Measurements from ENCODE around the gene KRTAP16-1. TPM values are rescaled to one million over a fixed set of nuclear protein-coding genes. Genes with fewer than 3 reads are reported as not detected.
"Not testable (repeated sequence)": the region's sequence is repeated elsewhere in the genome, so short reads cannot be mapped to it uniquely, and the experiment has no call there.

The KRTAP16-1 gene
- polyA plus RNA-seq (ENCODE audit: insufficient read length in 4 of 4): not detected

DNA sequence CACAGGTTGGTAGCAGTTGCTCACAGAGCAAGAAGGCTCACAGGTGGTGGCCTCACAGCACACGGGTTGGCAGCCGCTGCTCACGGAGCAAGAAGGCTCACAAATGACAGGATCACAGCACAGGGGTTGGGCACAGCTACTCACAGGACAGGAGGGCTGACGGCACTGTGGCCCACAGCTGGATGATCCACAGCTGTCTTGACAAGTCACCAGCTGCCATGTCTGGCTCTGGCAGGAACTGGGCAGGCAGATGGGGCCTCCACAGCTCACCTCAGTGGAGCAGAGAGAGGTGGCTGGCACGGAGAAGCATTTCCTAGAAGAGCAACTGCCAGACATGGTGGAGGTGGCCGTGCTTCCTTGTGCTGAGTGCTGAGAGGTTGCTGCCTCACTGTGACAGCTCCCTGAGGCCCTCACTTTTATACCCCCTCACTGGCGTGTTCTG is at the start of gene KRTAP16-1:
Gene KRTAP16-1, minus strand, starts transcription at position 392 of the 442 bp plus-strand sequence. Its CDS starts 56 bp downstream, at position 336.
- no peak for DNase-seq (ENCODE audit: low read depth in 4 of 4, low spot score in 3 of 4)

DNA sequence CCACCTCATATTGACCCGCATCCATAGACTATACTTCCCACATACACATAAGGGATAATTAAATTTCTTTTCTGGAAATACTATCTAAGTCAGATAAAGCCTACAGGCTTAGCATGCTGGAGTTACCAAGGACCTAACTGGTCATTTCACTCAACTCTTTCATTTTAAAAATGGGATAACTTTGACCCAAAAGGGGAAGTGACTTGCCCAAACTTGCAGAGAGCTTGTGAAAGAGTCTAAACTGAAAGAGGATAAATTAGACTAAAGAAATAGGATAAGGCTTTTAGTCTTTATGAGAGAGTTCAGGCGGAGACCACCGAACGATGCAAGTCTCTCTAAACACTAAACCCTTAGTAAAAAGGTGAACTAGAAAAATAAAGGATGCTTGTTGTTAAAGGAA is 45.4 kb upstream of the KRTAP16-1 start:
- no peak for DNase-seq (ENCODE audit: low read depth in 4 of 4, low spot score in 3 of 4)

GRCh38 chr17:41352597-41353366 is 43.7 kb upstream of the KRTAP16-1 start:
- no peak for DNase-seq (ENCODE audit: low read depth in 4 of 4, low spot score in 3 of 4)

GRCh38 chr17:41351177-41351576 is 42.1 kb upstream of the KRTAP16-1 start:
- DNase-seq (ENCODE audit: low read depth in 4 of 4, low spot score in 3 of 4): no peak

DNA sequence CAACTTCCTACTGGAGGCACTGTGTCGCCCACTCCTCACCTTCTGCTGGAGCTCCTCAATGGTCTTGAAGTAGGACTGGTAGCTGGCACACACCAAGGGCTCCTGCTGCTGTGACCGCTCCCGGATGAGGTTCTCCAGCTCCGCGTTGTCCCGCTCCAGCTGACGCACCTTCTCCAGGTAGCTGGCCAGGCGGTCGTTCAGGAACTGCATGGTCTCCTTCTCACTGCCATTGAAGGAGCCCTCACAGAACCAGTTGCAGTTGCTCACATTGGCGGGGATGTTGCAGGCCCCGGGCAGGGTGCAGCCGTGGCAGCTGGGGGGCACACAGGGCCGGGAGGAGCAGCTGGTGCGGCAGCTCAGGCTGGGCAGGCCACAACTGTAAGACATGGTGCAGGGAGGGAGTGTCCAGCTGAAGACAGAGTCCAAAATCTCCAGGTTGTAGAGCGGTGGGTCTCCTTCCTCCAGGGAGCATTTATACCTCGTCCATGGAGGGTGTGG is 41.3 kb upstream of the KRTAP16-1 start, which contains the start of gene KRT33A:
Gene KRT33A, minus strand, starts transcription at position 448 of the 498 bp plus-strand sequence. Its CDS starts 61 bp downstream, at position 387.
- not testable (repeated sequence) for DNase-seq (ENCODE audit: low read depth in 4 of 4, low spot score in 3 of 4)

GRCh38 chr17:41347869-41348760 is 39.0 kb upstream of the KRTAP16-1 start:
- DNase-seq (ENCODE audit: low read depth in 4 of 4, low spot score in 3 of 4): no peak

GRCh38 chr17:41346421-41346820 is 37.3 kb upstream of the KRTAP16-1 start:
- DNase-seq (ENCODE audit: low read depth in 4 of 4, low spot score in 3 of 4): not testable (repeated sequence)

DNA sequence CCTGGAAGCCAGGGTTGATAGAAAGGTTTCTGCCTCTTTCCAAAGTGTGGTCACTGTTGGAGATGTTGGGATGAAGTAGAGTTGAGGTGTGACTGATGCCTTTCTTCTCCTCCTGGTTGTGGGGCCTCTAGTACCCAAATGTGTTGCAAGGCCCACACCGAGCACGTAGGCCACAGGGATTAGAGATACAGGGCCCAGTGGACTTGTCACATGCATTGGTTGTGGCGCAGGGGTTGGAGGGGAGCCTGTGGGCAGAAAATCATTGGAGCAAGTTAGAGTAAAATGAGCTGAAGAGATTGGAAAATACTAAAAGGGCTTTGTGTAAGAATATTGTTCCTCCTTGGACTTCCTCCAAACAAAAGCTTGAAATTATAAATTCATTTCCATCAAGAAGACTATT is 36.9 kb upstream of the KRTAP16-1 start:
- no peak for DNase-seq (ENCODE audit: low read depth in 4 of 4, low spot score in 3 of 4)

GRCh38 chr17:41343029-41343428 is 33.9 kb upstream of the KRTAP16-1 start:
- peak in 1 of 4 donors; percentile 26 for DNase-seq (ENCODE audit: low read depth in 4 of 4, low spot score in 3 of 4)

GRCh38 chr17:41340934-41341861 is 32.1 kb upstream of the KRTAP16-1 start:
- no peak for DNase-seq (ENCODE audit: low read depth in 4 of 4, low spot score in 3 of 4)

GRCh38 chr17:41340494-41340893 is 31.4 kb upstream of the KRTAP16-1 start:
- peak in 1 of 4 donors; percentile 27 for DNase-seq (ENCODE audit: low read depth in 4 of 4, low spot score in 3 of 4)

GRCh38 chr17:41339571-41340172 is 30.6 kb upstream of the KRTAP16-1 start:
- DNase-seq (ENCODE audit: low read depth in 4 of 4, low spot score in 3 of 4): no peak

DNA sequence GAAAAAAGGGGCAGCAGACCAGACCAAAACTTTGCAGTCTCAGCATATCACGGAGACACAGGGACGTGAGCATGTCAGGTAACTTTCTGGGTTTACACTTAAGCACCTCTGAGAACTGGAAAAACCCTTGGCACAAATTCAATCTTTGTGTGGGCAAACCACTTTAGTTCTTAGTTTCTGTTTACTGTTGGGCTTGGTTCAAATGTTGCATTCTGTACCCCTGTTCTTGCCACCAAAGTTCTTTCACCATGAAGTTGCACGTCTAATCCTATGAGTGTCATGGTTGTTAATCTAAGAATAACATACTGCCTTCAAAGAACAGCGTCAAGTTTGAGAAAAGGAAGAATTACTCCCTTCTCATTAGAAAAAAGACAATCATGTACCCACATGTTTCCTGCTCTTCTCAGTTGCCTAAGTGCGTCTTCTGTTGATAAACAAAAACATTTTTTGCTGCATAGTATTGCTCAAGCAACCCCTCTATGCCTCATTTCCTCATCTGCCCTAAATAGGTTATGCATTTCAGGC is 29.9 kb upstream of the KRTAP16-1 start:
- no peak for DNase-seq (ENCODE audit: low read depth in 4 of 4, low spot score in 3 of 4)

DNA sequence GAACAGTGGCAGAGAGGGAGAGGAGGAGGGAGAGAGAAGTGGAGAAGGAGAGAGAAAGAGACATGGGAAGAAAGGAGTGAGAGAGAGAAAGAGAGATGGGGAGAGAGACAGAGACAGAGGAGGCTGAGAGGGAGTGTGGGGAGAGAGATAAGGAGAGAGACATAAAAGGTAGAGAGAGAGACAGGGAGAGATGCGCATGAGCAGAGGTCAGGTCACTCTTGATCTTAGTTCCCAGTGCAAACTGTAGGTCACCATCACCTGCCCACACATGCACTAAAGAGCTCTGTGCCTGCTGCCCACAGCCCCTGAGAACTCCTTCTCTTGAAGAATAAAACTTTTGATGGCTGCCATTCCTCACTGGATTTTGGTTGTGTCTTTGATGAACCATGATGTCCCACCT is 26.6 kb upstream of the KRTAP16-1 start:
- DNase-seq (ENCODE audit: low read depth in 4 of 4, low spot score in 3 of 4): no peak

DNA sequence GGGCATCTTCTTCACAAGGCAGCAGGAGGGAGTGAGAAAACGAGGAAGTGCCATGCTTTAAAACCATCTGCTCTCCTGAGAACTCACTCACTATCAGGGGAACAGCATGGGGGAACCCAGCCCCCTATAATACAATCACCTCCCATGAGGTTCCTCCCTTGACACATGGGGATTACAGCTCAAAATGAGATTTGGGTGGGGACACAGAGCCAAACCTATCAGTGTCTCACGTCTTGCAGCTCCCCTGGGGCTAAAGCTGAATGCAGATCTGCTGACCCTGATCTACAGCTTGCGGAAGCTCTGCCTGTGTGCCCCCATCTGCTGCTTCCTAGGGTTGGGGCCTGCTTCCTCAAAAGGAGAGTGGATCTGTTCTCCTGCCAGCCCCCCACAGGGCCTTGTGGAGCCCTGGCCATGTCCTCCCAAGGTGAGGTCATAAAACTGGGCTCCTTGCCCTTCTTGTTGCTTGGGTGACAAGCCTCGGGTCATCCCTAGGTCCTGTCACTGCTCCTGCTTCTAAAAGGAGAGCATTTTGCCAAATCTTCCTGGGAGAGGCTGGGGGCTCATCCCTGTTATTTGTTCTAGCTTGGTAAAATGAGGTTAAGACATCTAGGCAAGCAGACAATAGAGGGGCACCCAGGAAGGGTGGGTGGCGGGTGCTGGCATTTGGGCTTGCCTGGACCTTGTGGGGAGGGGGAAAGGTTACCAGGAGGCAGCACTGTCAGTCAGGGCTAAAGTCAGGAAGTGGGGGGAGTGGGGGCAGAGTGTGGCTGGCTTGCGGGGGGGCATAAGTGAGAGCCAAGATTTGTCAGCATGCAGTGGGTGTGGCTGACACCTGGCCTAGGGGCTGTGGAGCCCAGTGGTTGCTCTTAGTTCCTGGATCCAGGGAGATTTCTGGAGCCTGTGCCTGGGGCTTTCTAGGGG is 25.5 kb upstream of the KRTAP16-1 start:
- DNase-seq (ENCODE audit: low read depth in 4 of 4, low spot score in 3 of 4): no peak

- no peak for DNase-seq (ENCODE audit: low read depth in 4 of 4, low spot score in 3 of 4)
These were observed 24.7 kb upstream of the KRTAP16-1 start for GRCh38 chr17:41333836-41334235.

DNA sequence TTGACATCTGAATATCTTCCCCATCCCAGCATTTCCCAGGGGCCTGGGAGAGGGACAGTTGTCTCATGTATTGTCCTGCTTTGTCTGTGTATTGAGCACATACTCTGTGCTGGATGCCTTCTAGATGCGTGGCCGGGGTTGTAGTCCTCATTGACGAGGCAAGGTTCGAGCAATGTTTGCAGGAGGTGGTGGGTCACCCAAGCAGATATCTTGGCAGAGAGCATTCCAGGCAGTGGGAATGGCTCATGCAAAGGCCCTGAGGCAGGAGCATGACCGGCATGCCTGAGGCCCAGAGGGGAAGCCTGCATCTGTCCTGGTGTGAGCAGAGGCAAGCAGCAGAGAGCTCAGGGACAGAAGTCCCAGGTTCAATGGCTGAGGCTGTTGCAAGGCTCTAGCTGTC is 24.0 kb upstream of the KRTAP16-1 start:
- no peak for DNase-seq (ENCODE audit: low read depth in 4 of 4, low spot score in 3 of 4)

GRCh38 chr17:41332239-41332638 is 23.1 kb upstream of the KRTAP16-1 start:
- no peak for DNase-seq (ENCODE audit: low read depth in 4 of 4, low spot score in 3 of 4)

Measured in left renal pelvis (tissue), 4 donors.